Activated T-helper 1 cell treated with anti-CD3 and anti-CD28 coated beads, Interleukin-2, amount 50 U/mL, for 16 hours (primary cell): Measurements from ENCODE around the gene TGM4.

ENCODE experiments used
- DNase-seq, 2 donors: peaks; one replicate each; pipeline ENCODE4 v3.0.0-alpha.2; 2020; ENCODE audit warnings: low read depth in 1 of 2, low spot score in 1 of 2

The TGM4 gene

GRCh38 chr3:44950275-44950734, 75.9 kb downstream of the TGM4 start:
- DNase-seq: no peak

DNA sequence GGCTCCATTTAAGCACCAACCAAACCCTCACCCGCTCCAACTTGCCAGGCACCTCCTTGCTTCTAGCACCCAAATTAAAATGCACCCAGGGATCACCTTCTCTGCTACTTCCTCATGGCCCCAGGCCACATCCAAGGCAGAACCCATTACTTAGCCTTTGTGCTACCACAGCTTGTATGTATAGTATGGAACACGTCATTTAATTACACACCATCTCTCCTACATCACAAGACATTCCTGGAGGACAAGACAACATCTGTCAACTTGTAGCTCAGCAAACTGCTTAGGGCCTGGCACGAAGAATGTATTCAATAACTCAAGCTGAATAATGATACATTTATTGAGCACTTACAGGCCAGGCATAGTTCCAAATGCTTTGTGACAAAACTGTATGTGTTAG, 78.3 kb downstream of the TGM4 start:
- DNase-seq: no peak

- DNase-seq: no peak
Measured at GRCh38 chr3:44954304-44954703, 79.9 kb downstream of the TGM4 start.

DNA sequence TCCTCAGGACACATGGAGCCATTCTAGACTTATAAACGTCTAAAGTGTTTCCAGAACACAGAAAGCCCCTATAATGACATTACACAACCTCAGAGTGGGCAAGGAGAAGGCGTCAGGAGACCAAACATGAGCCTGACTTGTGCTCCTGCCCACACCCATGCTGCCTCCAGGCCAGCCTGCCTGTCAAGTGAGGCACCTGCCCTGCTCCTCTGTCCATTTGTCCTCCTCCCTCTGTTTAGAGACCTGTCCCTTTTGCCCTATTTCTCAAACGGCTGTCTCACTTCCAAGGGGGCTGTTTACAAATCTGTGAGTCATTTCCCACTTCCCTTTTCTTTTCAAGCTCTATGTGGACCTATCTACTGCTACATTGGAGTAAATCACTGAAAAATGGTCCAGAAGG, 80.6 kb downstream of the TGM4 start:
- DNase-seq: no peak

DNA sequence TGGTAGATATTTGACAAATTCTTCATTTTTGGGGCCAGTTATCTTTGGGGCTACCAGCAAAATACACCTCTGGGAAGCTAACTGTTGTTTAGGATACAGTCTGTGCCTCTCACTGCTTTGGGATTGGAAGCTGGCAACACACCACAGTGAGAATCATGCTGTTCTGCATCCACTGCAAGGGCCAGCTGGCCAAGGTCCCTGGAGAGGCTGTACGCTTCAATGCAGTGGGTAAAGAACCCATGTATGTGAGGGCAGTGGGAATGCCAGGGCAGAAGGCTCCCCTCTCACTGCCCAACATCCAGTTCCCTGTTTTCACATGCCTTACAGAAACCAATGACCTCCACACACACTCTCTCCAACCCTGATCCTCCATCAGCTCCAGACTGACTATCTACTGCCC, 81.5 kb downstream of the TGM4 start:
- DNase-seq: no peak

GRCh38 chr3:44957986-44958385, 83.6 kb downstream of the TGM4 start:
- no peak for DNase-seq

- no peak for DNase-seq
Measured at GRCh38 chr3:44958386-44958785, 84.0 kb downstream of the TGM4 start.

GRCh38 chr3:44960387-44961026, 86.1 kb downstream of the TGM4 start:
- no peak for DNase-seq

DNA sequence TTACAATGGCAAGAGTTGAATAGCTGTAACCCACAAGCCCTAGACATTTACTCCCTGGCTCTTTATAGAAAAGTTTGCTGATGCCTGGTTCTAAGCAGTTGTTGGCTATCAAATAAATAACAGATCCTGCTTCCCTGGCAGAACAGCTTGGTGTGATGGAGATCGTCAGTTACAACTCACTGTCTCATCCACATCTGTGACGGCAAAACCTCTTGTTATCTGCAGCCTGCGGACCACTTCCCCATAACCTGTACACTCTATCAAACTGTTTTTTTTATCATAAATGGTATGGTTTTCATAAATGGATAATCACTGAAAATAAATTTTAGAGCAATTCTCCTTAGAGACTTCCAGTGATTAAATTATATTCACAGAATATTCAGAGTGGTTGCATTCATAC, 87.5 kb downstream of the TGM4 start:
- DNase-seq: no peak

DNA sequence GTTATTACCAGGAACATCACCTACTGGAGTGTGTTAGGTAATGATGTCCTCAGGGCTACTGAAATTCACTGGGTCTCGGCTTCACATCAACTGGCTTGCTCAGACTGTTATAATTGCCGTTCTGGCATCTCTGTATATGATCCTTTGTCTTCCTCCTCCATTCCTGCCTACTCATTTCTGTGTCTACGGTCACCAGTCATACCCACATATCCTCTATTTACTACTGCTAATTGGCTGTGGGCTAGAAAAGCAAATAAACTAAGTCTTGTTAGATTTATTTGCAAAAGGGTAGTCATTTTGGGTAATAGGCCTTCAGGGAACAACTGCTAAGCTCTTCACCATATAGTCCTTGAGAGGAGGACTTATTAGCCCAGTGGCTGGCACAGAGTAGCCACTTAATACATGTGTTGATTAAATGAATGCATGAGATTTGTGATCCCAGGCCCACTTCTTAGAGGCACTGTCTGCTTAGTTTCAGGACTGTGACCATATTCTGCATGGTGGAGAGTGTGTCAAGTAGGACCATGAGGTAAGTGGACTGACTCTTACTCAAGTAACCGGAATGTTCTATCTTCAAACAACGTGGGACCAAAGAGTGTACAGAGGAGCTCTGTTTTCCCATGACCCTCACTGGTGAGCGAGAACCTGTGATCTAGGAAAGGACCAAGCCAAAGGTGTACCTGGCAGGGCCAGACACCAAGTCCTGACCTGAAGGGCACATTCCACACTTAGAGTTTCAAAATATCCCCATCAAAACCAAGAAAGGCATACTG, 88.4 kb downstream of the TGM4 start:
- no peak for DNase-seq

- DNase-seq: no peak
Measured at GRCh38 chr3:44963571-44964325, 89.3 kb downstream of the TGM4 start.
